Measurements from ENCODE around the gene GGCT.
"Not testable (repeated sequence)": the region's sequence is repeated elsewhere in the genome, so short reads cannot be mapped to it uniquely, and the experiment has no call there.

The GGCT gene

DNA sequence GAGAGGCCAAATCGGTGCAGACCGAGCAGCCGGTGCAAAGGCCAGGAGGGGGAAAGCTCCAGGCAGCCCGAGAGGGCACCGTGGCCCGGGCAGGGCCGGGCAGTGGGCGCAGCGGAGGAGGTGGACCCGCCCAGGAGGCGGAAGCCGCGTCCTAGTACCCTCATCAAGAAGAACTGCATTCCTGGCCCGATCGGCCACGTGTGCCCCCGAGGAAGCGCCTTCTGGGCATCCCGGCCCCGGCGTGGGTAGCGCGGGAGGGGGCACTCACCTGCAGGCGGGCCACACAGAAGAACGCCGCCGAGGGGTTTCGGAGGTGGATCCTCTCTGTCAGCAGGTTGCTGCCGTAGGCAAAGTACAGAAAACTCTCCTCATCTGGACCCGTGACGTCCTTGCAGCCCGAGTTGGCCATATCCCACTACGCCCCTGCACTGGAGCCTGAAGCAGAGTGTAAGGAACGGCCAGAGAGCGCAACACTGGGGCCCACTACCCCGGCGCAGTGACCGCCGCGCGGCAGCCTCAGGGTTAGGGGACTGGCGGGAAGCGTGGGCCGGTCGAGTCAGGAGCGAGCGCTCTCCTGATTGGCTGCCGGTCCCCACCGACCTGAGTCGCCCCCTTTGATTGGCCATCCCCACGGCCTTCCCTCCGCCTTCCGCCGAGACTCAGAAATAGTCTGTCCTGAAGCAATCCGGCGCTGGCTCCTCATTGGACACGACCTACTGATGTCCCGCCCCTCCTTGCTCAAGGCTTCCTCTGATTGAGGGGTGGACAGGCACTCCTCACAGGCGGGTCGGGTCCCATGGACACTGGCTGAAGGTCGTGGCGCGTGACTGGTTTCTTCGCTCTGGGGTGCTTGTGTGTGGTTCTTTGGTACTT is at the start of gene GGCT:
Gene GGCT, minus strand, starts transcription at position 529 of the 873 bp plus-strand sequence. Its CDS starts 120 bp downstream, at position 409.
- DNase-seq (ENCODE audit: low read depth), result peak; percentile 92

DNA sequence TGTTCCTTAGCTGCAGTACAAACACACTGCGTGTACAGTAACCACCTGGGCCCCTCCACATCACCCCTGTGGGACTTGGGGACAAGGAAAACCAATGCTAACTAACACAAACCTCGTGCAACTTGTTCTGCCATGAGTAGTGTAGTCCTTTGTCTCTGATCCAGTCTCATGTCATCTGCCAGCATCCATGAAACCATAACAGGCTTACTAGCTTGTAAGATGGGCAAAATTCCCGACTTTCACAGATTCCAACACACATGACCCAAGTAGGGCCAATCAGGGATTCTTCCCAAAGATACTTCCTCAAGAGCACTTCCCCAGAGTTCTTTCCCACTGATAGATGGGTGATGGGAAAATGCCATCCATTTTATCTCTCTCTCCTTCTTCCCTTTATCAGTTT is 48.9 kb upstream of the GGCT start:
- no peak for DNase-seq (ENCODE audit: low read depth)

DNA sequence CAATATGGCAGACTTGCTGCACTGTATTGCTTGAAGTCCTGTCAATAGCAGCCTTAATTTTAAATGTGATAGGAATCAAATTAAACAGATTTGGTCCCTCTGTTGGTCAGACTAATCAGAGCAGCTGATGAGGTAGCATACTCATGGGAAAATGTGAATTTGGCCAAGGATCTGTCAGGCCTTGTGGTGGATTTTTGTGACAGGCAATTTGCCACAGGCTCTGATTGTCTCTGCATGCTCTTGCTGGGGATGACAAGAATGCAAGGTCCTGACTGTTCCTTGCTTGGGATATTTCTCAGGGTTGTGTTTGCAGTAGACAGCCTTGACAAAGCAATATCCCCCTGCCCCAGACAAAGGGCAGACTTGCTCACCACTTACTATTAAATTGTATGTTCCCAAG is 48.5 kb upstream of the GGCT start:
- DNase-seq (ENCODE audit: low read depth), result no peak

GRCh38 chr7:30552330-30552729 is 47.7 kb upstream of the GGCT start:
- no peak for DNase-seq (ENCODE audit: low read depth)

DNA sequence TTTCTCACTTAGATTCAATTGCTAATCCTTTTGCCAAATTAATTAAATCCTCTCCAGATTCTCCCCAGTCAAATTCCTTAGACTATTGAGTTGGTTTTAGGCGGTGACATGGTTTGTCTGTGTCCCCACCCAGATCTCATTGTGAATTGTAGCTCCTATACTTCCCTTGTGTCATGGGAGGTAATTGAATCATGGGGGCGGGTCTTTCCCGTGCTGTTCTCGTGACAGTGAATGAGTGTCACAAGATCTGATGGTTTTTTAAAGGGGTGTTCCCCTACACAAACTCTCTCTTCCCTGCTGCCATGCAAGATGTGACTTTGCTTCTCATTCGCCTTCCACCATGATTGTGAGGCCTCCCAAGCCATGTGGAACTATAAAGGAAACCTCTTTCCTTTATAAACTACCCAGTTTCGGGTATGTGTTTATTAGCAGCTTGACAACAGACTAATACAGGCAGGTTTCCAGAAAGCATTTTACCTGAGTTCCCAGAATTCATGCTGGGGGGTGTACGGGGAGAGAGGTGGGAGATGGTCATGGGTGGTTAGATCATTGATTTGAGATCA is 45.4 kb upstream of the GGCT start:
- no peak for DNase-seq (ENCODE audit: low read depth)

GRCh38 chr7:30548845-30549244 is 44.2 kb upstream of the GGCT start:
- no peak for DNase-seq (ENCODE audit: low read depth)

DNA sequence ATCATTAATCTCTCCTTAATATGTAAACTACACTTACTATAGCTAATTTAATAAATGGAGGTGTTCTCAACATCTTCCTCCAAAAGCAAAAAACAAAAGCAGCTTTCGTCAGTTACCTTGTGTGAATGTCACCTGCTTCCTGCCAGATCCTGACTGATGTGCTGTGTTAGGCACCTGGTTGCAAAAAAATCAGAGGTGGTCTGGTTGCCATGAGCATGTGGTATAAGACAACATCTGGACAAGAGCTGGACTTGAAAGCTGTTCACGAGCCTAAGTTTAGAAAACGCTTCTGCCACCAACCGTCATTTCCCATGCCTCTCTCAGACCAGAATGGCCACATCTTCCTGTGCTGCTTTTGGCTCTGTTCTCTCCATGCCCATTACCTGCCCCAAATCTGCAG is 42.0 kb upstream of the GGCT start:
- DNase-seq (ENCODE audit: low read depth), result no peak

- no peak for DNase-seq (ENCODE audit: low read depth)
These were observed 41.3 kb upstream of the GGCT start for GRCh38 chr7:30545791-30546555.

DNA sequence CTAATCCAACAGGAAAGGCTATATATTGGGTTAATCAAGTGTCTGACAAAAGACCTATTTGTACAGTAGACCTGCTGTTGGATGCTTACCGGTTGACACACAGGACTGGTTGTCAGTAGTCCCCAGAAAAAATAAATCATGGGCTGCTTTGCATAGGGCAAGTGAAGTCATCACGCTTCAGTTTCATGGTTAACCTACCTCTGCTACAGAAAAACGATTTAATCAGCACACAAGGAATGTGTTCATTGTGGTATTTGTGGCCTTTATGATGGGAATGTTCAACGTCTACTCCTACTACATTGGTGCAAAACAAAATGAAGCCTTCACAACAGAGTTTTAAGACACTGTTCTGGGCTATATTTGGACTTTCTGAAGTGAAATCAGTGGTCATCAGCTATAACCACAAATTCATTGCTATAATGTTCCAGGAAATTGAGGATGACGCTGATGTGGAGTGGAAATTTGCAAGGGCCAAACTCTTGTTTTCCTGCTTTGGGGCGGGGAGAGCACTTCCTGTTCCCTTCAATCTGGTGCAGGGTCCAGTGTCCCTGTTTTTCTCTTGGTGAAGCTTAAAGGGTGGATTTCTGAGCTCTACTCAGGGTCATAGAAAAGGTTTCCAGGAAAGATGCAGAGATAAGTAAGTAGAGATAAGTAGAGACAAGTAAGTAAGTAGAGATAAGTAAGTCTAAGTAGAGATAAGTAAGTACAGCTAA is 39.3 kb upstream of the GGCT start:
- no peak for DNase-seq (ENCODE audit: low read depth)

DNA sequence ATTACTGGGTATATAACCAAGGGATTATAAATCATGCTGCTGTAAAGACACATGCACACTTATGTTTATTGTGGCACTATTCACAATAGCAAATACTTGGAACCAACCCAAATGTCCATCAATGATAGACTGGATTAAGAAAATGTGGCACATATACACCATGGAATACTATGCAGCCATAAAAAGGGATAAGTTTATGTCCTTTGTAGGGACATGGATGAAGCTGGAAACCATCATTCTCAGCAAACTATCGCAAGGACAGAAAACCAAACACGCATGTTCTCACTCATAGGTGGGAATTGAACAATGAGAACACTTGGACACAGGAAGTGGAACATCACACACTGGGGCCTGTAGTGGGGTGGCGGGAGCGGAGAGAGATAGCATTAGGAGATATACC is 38.5 kb upstream of the GGCT start:
- DNase-seq (ENCODE audit: low read depth), result not testable (repeated sequence)

DNA sequence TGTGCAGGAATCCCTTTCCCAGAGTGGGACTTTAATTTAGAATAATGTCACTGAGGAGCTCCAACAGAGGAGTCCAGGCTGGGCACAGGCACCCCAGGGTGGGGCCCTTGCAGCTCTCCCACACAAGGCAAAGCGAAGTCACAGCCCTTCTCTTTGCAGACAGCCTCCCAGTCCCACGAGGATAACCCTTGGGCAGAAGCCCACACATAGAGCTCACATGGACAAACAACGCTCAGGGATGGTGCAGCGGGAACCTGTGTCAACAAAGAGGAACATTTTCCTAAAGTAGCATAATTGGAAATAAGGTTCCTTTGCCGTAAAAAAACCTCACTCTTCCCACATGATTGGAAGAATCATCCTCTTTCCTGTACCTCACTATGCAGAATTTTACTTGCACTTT is 29.3 kb upstream of the GGCT start:
- no peak for DNase-seq (ENCODE audit: low read depth)

- no peak for DNase-seq (ENCODE audit: low read depth)
These were observed 26.7 kb upstream of the GGCT start for GRCh38 chr7:30531286-30531685.

GRCh38 chr7:30530373-30530772 is 25.7 kb upstream of the GGCT start:
- DNase-seq (ENCODE audit: low read depth), result no peak

- no peak for DNase-seq (ENCODE audit: low read depth)
These were observed 24.1 kb upstream of the GGCT start for GRCh38 chr7:30528779-30529178.

DNA sequence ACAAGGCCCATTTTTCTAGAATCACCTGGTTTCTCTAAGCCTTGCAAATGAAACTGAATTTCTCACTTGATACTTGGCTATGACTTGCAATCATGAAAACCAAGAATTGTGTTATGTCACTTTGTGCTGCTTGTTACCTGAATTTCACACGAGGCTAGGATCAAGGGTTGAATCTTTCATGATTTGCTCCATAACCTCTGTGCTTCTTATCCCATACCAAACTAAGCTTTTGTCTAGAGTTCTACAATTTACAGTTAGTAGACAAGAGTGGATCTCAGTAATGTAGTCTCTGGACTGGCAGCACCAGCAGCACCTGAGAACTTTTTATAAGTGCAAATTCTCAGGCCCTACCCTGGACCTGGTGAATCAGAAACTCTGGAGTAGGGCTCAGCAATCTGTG is 22.7 kb upstream of the GGCT start:
- not testable (repeated sequence) for DNase-seq (ENCODE audit: low read depth)

- no peak for DNase-seq (ENCODE audit: low read depth)
These were observed 21.5 kb upstream of the GGCT start for GRCh38 chr7:30526163-30526562.

DNA sequence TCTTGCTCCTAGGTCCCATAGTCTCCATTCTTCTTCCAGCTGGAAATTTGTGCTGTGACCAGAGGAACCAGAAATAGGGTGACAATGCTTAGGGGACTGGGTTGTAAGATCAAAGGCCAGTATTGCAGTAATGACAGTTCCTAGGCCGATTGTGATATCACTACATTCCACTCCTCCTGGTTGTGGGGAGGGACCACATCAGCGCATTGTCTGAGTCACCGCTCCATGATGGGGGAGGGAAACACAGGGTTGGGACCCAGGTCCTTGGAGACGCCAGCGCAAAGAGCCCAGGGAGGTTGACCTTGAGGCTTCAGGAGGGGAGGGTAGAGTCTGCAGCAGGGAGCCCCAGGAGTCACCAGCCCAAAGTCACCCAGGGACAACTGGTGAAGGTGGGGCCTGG is 20.8 kb upstream of the GGCT start:
- no peak for DNase-seq (ENCODE audit: low read depth)

GRCh38 chr7:30524545-30524944 is 19.9 kb upstream of the GGCT start:
- no peak for DNase-seq (ENCODE audit: low read depth)

GRCh38 chr7:30523466-30523865 is 18.8 kb upstream of the GGCT start:
- no peak for DNase-seq (ENCODE audit: low read depth)

- no peak for DNase-seq (ENCODE audit: low read depth)
These were observed 17.5 kb upstream of the GGCT start for GRCh38 chr7:30522159-30522558.

- DNase-seq (ENCODE audit: low read depth), result no peak
These were observed 16.9 kb upstream of the GGCT start for GRCh38 chr7:30521532-30521931.

GRCh38 chr7:30519122-30519521 is 14.5 kb upstream of the GGCT start:
- no peak for DNase-seq (ENCODE audit: low read depth)

All from non-pigmented ciliary epithelial cell (primary cell).